Keratinocyte (primary cell): ENCODE results near the gene ARHGAP28.

Experiments
- CTCF ChIP-seq, 3 experiments: IDR thresholded peaks in 1 of 3; conservative IDR thresholded peaks in 1 of 3; optimal IDR thresholded peaks in 1 of 3; 2 replicates in 2 of 3; 3 replicates in 1 of 3; pipeline versions ENCODE3 to v1.5.1; 2011; ENCODE audit warnings: low read length in 3 of 3, mild to moderate bottlenecking in 3 of 3, moderate library complexity in 2 of 3, control low read depth in 1 of 3, inconsistent platforms in 1 of 3; ENCODE audit not compliant: insufficient read depth in 2 of 3; ENCODE audit errors: extremely low read depth in 1 of 3
- EZH2 ChIP-seq: IDR thresholded peaks from one replicate; pipeline ENCODE4 v1.6.1; 2012; ENCODE audit warnings: inconsistent platforms, mild to moderate bottlenecking, low read length, moderate library complexity

- TF ChIP-seq CTCF (optimal IDR thresholded peaks at IDR 0.05 in 1 of 3, IDR thresholded peaks at IDR 0.05 in 1 of 3, conservative IDR thresholded peaks at IDR 0.05 in 1 of 3; ENCODE audit: extremely low read depth in 1 of 3, insufficient read depth in 2 of 3, low read length in 3 of 3), result no peak
- TF ChIP-seq EZH2, result no peak
Observed at GRCh38 chr18:6792391-6792790, 62.9 kb downstream of the ARHGAP28 start.
